HT-29 (cell line): ENCODE data around the gene CD4. TPM values are rescaled to one million over a fixed set of nuclear protein-coding genes. Genes with fewer than 3 reads are reported as not detected.

Source experiments
- DNase-seq: peaks from one replicate; pipeline ENCODE4 v3.0.0-alpha.2; 2015; ENCODE audit warnings: low spot score
- total RNA-seq: library from RNA; depleted of rRNA; stranded (reverse); fragments of >200 nt; shearing (Covaris generic); gene quantifications from 2 replicates; pipeline ENCODE4 v1.2.3, GENCODE V29; 2014

The CD4 gene
- total RNA-seq, 1 experiment from 2014 or later = 0.25 TPM

GRCh38 chr12:6827982-6828780 is 38.9 kb downstream of the CD4 start, which contains the start of gene P3H3:
P3H3 (plus strand) TSS chr12:6828407; CDS start chr12:6828441, 34 bp downstream.
- DNase-seq = no peak

GRCh38 chr12:6828781-6829535 is 39.6 kb downstream of the CD4 start:
- peak; percentile 35 for DNase-seq

GRCh38 chr12:6829536-6830220 is 40.4 kb downstream of the CD4 start:
- no peak for DNase-seq

GRCh38 chr12:6830286-6830890 is 41.1 kb downstream of the CD4 start:
- DNase-seq = no peak

GRCh38 chr12:6830999-6831398 is 41.7 kb downstream of the CD4 start:
- no peak for DNase-seq

- DNase-seq = no peak
These were observed 42.2 kb downstream of the CD4 start for GRCh38 chr12:6831450-6831995.

- no peak for DNase-seq
These were observed 42.8 kb downstream of the CD4 start for GRCh38 chr12:6832125-6832524.

GRCh38 chr12:6833189-6833890 is 44.0 kb downstream of the CD4 start:
- DNase-seq = no peak

- no peak for DNase-seq
These were observed 44.9 kb downstream of the CD4 start for GRCh38 chr12:6834254-6834653.

- no peak for DNase-seq
These were observed 45.5 kb downstream of the CD4 start for GRCh38 chr12:6834873-6835272.

- no peak for DNase-seq
These were observed 47.5 kb downstream of the CD4 start for GRCh38 chr12:6836851-6837250.

- no peak for DNase-seq
These were observed 48.2 kb downstream of the CD4 start for GRCh38 chr12:6837370-6838060.

GRCh38 chr12:6838854-6839253 is 49.5 kb downstream of the CD4 start:
- DNase-seq = no peak

- no peak for DNase-seq
These were observed 50.3 kb downstream of the CD4 start for GRCh38 chr12:6839482-6840201.

GRCh38 chr12:6840330-6840729 is 51.0 kb downstream of the CD4 start:
- DNase-seq = no peak

GRCh38 chr12:6840761-6841515 is 51.6 kb downstream of the CD4 start, which contains the start of gene GNB3:
GNB3 (plus strand) TSS chr12:6840925; CDS start chr12:6841288, 363 bp downstream.
- DNase-seq = no peak

GRCh38 chr12:6842075-6842474 is 52.7 kb downstream of the CD4 start:
- DNase-seq = no peak

GRCh38 chr12:6843118-6843902 is 54.0 kb downstream of the CD4 start:
- peak; percentile 38 for DNase-seq
